Measurements from ENCODE around the gene ACADVL.

- TF ChIP-seq MAX (IDR thresholded peaks at IDR 0.05; ENCODE audit: low read depth): no peak
- TF ChIP-seq MXI1 (IDR thresholded peaks at IDR 0.05; ENCODE audit: low read depth, low read length): no peak
- TF ChIP-seq EZH2phosphoT487 (IDR thresholded peaks at IDR 0.05; ENCODE audit: borderline replicate concordance, low read depth): no peak
- no peak for TF ChIP-seq USF2 (IDR thresholded peaks at IDR 0.05; ENCODE audit: borderline replicate concordance, low read depth, low read length)
- TF ChIP-seq FOXJ3 (CRISPR knock-in tag; IDR thresholded peaks at IDR 0.05): no peak
These were observed 28.7 kb upstream of the ACADVL start for GRCh38 chr17:7191069-7191468.
